HG03439 (cell line): ENCODE measurements around the gene PTPRN2.
"Not testable (repeated sequence)": the region's sequence is repeated elsewhere in the genome, so short reads cannot be mapped to it uniquely, and the experiment has no call there.

ENCODE experiments used
- ATAC-seq: cut with Tn5 transposase; IDR thresholded peaks from one replicate; pipeline ENCODE4 v1.9.1; 2021; ENCODE audit warnings: mild to moderate bottlenecking, moderate library complexity; ENCODE audit not compliant: unreplicated experiment

Gene PTPRN2

GRCh38 chr7:158315326-158315725 is 272.3 kb downstream of the PTPRN2 start:
- no peak for ATAC-seq

DNA sequence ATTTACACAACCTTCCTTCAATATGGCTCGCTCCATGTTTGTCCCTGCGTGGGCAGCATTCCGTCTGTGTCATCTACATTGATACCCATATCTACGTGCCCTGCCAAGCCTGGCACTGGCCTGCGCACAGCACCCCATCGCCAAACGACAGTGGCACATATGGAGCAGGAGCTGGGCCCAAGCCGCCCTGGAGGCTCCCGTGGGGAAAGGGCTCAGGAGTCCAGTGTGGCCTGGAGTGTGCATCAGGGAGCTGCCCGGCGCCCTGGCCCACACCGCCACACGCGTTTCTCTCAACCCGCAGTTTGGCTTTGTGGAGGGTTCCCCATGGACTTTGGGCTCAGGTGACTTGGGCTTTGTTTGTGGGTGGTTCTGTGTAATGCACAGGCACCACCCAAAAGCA is 273.2 kb downstream of the PTPRN2 start:
- ATAC-seq = no peak

- ATAC-seq = no peak
These were observed 273.7 kb downstream of the PTPRN2 start for GRCh38 chr7:158313931-158314330.

GRCh38 chr7:158312789-158313188 is 274.8 kb downstream of the PTPRN2 start:
- no peak for ATAC-seq

GRCh38 chr7:158311791-158312190 is 275.8 kb downstream of the PTPRN2 start:
- no peak for ATAC-seq

GRCh38 chr7:158310924-158311666 is 276.5 kb downstream of the PTPRN2 start:
- ATAC-seq = no peak

- ATAC-seq = no peak
These were observed 277.5 kb downstream of the PTPRN2 start for GRCh38 chr7:158309868-158310763.

- no peak for ATAC-seq
These were observed 279.6 kb downstream of the PTPRN2 start for GRCh38 chr7:158308001-158308400.

GRCh38 chr7:158304072-158304471 is 283.6 kb downstream of the PTPRN2 start:
- ATAC-seq = not testable (repeated sequence)

- ATAC-seq = no peak
These were observed 284.5 kb downstream of the PTPRN2 start for GRCh38 chr7:158303121-158303520.

- no peak for ATAC-seq
These were observed 285.2 kb downstream of the PTPRN2 start for GRCh38 chr7:158302274-158303070.

DNA sequence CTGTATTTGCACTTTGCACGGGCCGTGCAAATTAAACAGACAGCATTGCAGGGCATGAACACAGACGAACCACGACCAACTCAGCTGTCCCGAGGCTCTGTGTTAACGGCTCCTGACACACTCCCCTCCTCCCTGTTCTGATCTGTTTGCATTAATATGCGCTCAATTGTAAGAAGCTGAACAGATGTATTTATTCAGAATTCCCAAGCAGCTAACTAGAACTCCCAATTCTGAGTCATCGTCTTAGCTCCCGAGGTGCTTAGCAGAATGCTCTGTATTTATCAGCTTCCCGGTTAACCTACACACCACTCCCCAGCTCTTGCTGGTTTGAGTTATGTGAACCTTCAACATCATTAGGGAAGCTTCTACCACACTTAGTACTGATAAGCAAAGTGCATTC is 286.4 kb downstream of the PTPRN2 start:
- ATAC-seq = no peak

- ATAC-seq = no peak
These were observed 287.2 kb downstream of the PTPRN2 start for GRCh38 chr7:158300427-158300826.

DNA sequence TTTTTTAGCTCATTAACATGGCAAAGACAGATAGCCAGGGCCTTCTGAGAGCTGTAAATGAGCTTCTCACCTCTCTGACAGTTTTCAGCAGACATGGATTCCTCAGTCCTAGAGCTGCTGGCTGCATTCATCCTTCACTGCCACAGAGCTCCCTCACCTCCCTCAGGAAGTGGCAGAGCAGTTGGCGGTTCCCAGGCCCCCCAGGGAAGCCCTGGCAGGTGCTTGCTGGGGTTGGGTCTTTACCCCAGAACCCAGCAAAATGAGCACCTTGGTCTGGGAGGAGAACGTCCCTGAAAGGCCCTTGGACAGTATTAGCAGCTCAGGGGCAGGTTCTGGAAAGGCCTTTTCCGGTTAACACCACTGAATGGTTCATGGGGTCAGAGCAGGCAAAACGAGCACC is 288.0 kb downstream of the PTPRN2 start:
- no peak for ATAC-seq

- no peak for ATAC-seq
These were observed 290.9 kb downstream of the PTPRN2 start for GRCh38 chr7:158296798-158297104.

DNA sequence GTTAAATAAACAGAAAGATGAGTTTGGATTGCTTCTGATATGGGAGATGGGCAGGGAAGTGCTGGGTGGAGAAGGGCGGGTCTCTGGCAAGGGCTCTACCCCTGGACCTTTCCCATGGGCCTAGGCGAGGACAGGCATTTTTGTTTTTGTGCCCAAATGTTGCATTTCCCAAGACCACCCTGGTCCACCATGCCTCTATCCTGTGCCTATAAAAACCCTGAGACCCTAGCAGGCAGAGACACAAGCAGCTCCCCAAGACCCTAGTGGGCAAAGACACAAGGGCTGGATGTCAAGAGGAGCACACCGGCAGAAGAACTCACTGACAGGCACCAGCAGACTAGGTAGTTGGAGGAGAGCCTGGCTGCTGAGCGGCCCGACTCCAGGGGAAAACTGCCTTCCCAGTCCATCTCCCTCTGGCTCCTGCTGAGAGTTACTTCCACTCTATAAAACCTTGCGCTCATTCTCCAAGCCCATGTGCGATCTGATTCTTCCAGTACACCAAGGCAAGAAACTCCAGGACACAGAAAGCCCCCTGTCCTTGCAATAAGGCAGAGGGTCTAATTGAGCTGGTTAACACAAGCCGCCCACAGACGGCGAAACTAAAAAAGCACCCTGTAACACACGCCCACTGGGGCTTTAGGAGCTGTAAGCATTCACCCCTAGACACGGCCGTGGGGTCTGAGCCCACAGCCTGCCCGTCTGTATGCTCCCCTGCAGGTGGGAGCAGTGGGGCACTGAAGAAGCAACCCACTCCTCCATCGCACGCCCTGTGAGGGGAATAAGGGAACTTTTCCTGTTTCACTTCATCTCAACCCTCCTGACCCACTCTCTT is 291.4 kb downstream of the PTPRN2 start:
- no peak for ATAC-seq

GRCh38 chr7:158294468-158295215 is 293.0 kb downstream of the PTPRN2 start:
- ATAC-seq = not testable (repeated sequence)

- ATAC-seq = no peak
These were observed 294.7 kb downstream of the PTPRN2 start for GRCh38 chr7:158292948-158293347.

DNA sequence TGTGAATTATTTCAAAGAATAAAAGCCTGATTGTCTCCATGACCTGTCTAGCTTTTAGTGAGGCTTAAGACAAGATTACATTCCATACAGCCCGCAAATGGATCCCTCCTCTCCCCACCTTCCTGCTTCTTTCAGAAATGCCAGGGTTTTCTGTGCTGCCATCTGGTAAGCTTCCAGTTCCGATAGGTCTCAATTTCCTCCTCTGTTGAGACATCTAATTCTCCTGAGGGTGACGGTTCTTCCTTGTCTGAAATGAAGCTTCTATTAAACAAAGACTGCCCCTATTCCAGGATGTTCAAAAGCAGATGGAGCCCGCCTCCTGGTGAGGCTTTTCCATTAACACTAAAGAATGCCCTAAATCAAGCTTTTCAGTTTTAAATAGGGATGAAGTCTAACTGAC is 295.6 kb downstream of the PTPRN2 start:
- no peak for ATAC-seq
